IMR-90 (cell line): ENCODE measurements around the gene RBMS3.

Experiments
- BHLHE40 ChIP-seq: fragments of 150-350 bp; IDR thresholded peaks from 2 replicates; pipeline ENCODE4 v1.6.1; 2016; ENCODE audit warnings: mild to moderate bottlenecking, low read depth, low read length
- CEBPB ChIP-seq: IDR thresholded peaks from 2 replicates; pipeline ENCODE4 v1.6.1; 2012; ENCODE audit warnings: low read depth, low read length, improper control_type of control experiment
- CTCF ChIP-seq: conservative IDR thresholded peaks from 2 replicates; pipeline ENCODE4 v1.5.1; 2012; ENCODE audit warnings: mild to moderate bottlenecking, low read depth, low read length, improper control_type of control experiment
- ELK1 ChIP-seq: fragments of 150-350 bp; IDR thresholded peaks from 2 replicates; pipeline ENCODE4 v1.6.1; 2016; ENCODE audit warnings: low read depth, mild to moderate bottlenecking, low read length, moderate library complexity, borderline replicate concordance
- FOS ChIP-seq: fragments of 150-350 bp; IDR thresholded peaks from 2 replicates; pipeline ENCODE4 v1.6.1; 2016; ENCODE audit warnings: low read depth, low read length
- MAFK ChIP-seq: IDR thresholded peaks from 2 replicates; pipeline ENCODE4 v1.6.1; 2012; ENCODE audit warnings: low read depth, low read length, improper control_type of control experiment
- MXI1 ChIP-seq: IDR thresholded peaks from 2 replicates; pipeline ENCODE4 v1.6.1; 2012; ENCODE audit warnings: low read depth, mild to moderate bottlenecking, low read length, moderate library complexity, borderline replicate concordance
- POLR2A ChIP-seq: IDR thresholded peaks from 2 replicates; pipeline ENCODE4 v1.6.1; 2012; ENCODE audit warnings: mild to moderate bottlenecking, low read depth, low read length
- RAD21 ChIP-seq: IDR thresholded peaks from 2 replicates; pipeline ENCODE4 v1.6.1; 2012; ENCODE audit warnings: low read length, improper control_type of control experiment
- RCOR1 ChIP-seq: IDR thresholded peaks from 2 replicates; pipeline ENCODE4 v1.6.1; 2012; ENCODE audit warnings: mild to moderate bottlenecking, low read length, improper control_type of control experiment; ENCODE audit not compliant: insufficient replicate concordance
- RFX5 ChIP-seq: IDR thresholded peaks from 2 replicates; pipeline ENCODE4 v1.8.0; 2012; ENCODE audit warnings: low read depth, mild to moderate bottlenecking, low read length, moderate library complexity
- SMC3 ChIP-seq: fragments of 150-350 bp; IDR thresholded peaks from 2 replicates; pipeline ENCODE4 v1.6.1; 2016; ENCODE audit warnings: low read depth, mild to moderate bottlenecking, antibody characterized with exemption, low read length, moderate library complexity
- TF ChIP-seq, protein P1 (sequence below): fragments of 150-350 bp; IDR thresholded peaks from 2 replicates; pipeline ENCODE4 v1.6.1; 2017; ENCODE audit warnings: mild to moderate bottlenecking, antibody characterized with exemption, low read length, low read depth

- TF ChIP-seq RFX5 (no peak), CTCF (no peak), SMC3 (no peak), POLR2A (no peak), BHLHE40 (no peak), RCOR1 (no peak), ELK1 (no peak), MXI1 (no peak), RAD21 (no peak), MAFK (no peak), FOS (no peak), CEBPB (no peak)
- TF ChIP-seq, protein P1, sequence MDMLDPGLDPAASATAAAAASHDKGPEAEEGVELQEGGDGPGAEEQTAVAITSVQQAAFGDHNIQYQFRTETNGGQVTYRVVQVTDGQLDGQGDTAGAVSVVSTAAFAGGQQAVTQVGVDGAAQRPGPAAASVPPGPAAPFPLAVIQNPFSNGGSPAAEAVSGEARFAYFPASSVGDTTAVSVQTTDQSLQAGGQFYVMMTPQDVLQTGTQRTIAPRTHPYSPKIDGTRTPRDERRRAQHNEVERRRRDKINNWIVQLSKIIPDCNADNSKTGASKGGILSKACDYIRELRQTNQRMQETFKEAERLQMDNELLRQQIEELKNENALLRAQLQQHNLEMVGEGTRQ = no peak
Observed at GRCh38 chr3:29912600-29913288, 631.9 kb downstream of the RBMS3 start.
